ENCODE measurements around the gene SCEL. TPM values are rescaled to one million over a fixed set of nuclear protein-coding genes. Genes with fewer than 3 reads are reported as not detected.

SCEL gene
- total and polyA plus RNA-seq, 2 of the 8 experiments (the other 6 are each of a cell fraction or from before 2014, with no cell fraction given), result not detected

GRCh38 chr13:77532983-77533382 lies 2.5 kb upstream of the SCEL start (continued):
- no peak for TF ChIP-seq CHD7 (IDR thresholded peaks at IDR 0.05; ENCODE audit: insufficient replicate concordance, low read length)
- no peak for TF ChIP-seq CTCF (IDR thresholded peaks at IDR 0.05; ENCODE audit: control extremely low read depth in 1 of 3, insufficient read depth in 1 of 3, low read depth in 1 of 3, low read length in 3 of 3)
- no peak for TF ChIP-seq YY1 (IDR thresholded peaks at IDR 0.05; ENCODE audit: low read depth, low read length)
- no peak for TF ChIP-seq RNF2 (IDR thresholded peaks at IDR 0.05; ENCODE audit: borderline replicate concordance, low read depth, low read length, missing control alignments, poor library complexity, severe bottlenecking)
- TF ChIP-seq EGR1 (IDR thresholded peaks at IDR 0.05; ENCODE audit: borderline replicate concordance, low read depth, low read length), result no peak
- no peak for TF ChIP-seq POLR2AphosphoS5 (IDR thresholded peaks at IDR 0.05; ENCODE audit: low read depth, low read length)
- TF ChIP-seq CREB1 (IDR thresholded peaks at IDR 0.05), result no peak
- TF ChIP-seq SIN3A (conservative IDR thresholded peaks at IDR 0.05 in 1 of 2, IDR thresholded peaks at IDR 0.05 in 1 of 2; ENCODE audit: low read depth in 1 of 2, low read length in 2 of 2), result no peak
- TF ChIP-seq ZNF274 (IDR thresholded peaks at IDR 0.05; ENCODE audit: borderline replicate concordance, extremely low read depth, low read length), result no peak
